ENCODE measurements around the gene MZF1. TPM values are rescaled to one million over a fixed set of nuclear protein-coding genes. Genes with fewer than 3 reads are reported as not detected.

The MZF1 gene
- total and polyA plus RNA-seq, 4 donors: 4.9 to 21.1 (median 8.8) TPM

GRCh38 chr19:58557221-58558065 is 15.7 kb downstream of the MZF1 start:
- Histone ChIP-seq H3K4me1 (ENCODE audit: control insufficient read depth in 4 of 4, insufficient read depth in 4 of 4, low read length in 3 of 4) (peaks cover 24 to 60% (median 52%) of the 10 kb centered on the region in 4 donors), H3K9ac (ENCODE audit: low read depth in 1 of 2, low read length in 2 of 2) (peak overlapping the region; percentile 85 to 94)
- WGBS: 37% methylated on average over 12 of the region's 12 CpGs

DNA sequence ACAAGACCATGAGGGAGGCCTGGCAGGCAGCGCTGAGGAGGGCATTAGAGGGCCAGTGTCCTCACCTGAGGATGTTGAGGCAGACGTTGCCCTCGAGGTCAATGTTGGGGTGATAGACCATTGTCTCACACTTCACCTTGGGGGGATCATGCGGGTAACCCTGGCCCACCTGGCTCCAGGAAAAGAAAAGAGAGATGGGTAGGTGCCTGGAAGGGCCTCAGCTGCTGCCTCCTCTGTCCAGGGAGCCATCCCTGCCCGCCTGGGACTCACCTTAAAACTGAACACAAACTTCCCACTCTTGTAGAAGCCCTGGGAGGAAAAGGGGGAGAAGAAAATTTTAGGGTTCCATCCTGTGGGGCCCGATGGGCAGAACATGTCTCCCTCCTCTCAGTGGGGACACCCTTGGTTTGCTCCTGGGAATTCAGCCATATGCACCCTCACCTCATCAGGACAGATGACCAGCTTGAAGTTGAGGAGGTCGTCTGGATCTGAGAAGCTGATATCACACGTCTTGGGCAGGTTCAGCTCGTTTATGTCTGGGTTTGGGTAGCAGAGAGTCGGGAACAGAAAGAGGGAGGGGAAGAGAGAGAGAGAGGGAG is 16.4 kb downstream of the MZF1 start:
- 66% methylated on average over 10 of the region's 10 CpGs for WGBS

More at GRCh38 chr19:58557221-58558065, 15.7 kb downstream of the MZF1 start:
- DNase-seq (ENCODE audit: low spot score): no peak
- H3K27me3 ChIP-seq (ENCODE audit: control insufficient read depth in 4 of 4, insufficient read depth in 4 of 4, low read length in 3 of 4): no peaks in the 10 kb centered on the region
- TF ChIP-seq JUND (IDR thresholded peaks at IDR 0.05): no peak
- H3K36me3 ChIP-seq (ENCODE audit: control insufficient read depth in 4 of 4, insufficient read depth in 3 of 4, low read depth in 1 of 4, low read length in 3 of 4): peaks cover 3 to 10% (median 5%) of the 10 kb centered on the region in 4 donors
- H3K4me3 ChIP-seq (ENCODE audit: low read depth in 1 of 3, low read length in 3 of 3): peak overlapping the region; percentile 70 to 88 (median 78)
- peak overlapping the region; percentile 87 to 100 for H3K27ac ChIP-seq (ENCODE audit: low read depth in 1 of 2, low read length in 2 of 2)
- no peaks in the 10 kb centered on the region for H3K9me3 ChIP-seq (ENCODE audit: control insufficient read depth in 4 of 4, low read length in 3 of 4)

More for the DNA sequence above, 16.4 kb downstream of the MZF1 start:
- Histone ChIP-seq H3K27ac (ENCODE audit: low read depth in 1 of 2, low read length in 2 of 2) (peak overlapping the region; percentile 87 to 100), H3K9ac (ENCODE audit: low read depth in 1 of 2, low read length in 2 of 2) (peak overlapping the region in 1 of 2 donors; percentile 31), H3K27me3 (ENCODE audit: control insufficient read depth in 4 of 4, insufficient read depth in 4 of 4, low read length in 3 of 4) (no peaks in the 10 kb centered on the region), H3K36me3 (ENCODE audit: control insufficient read depth in 4 of 4, insufficient read depth in 3 of 4, low read depth in 1 of 4, low read length in 3 of 4) (peaks cover 3 to 17% (median 12%) of the 10 kb centered on the region in 4 donors), H3K9me3 (ENCODE audit: control insufficient read depth in 4 of 4, low read length in 3 of 4) (no peaks in the 10 kb centered on the region), H3K4me3 (ENCODE audit: low read depth in 1 of 3, low read length in 3 of 3) (peak overlapping the region in 1 of 3 donors; percentile 15), H3K4me1 (ENCODE audit: control insufficient read depth in 4 of 4, insufficient read depth in 4 of 4, low read length in 3 of 4) (peaks cover 17 to 53% (median 45%) of the 10 kb centered on the region in 4 donors)
- TF ChIP-seq JUND (IDR thresholded peaks at IDR 0.05): no peak
- TF ChIP-seq MAX (IDR thresholded peaks at IDR 0.05): no peak
- TF ChIP-seq NR2F2 (IDR thresholded peaks at IDR 0.05): no peak
- no peak for TF ChIP-seq HNF4A (conservative IDR thresholded peaks at IDR 0.05)
- TF ChIP-seq HNF4G (IDR thresholded peaks at IDR 0.05): no peak
- TF ChIP-seq CTCF (IDR thresholded peaks at IDR 0.05; ENCODE audit: low read depth, low read length, missing input control): no peak
- no peak for TF ChIP-seq FOXA2 (IDR thresholded peaks at IDR 0.05)
- no peak for TF ChIP-seq SP1 (IDR thresholded peaks at IDR 0.05)
- no peak for TF ChIP-seq RAD21 (IDR thresholded peaks at IDR 0.05)
- no peak for TF ChIP-seq RXRA (IDR thresholded peaks at IDR 0.05)
- TF ChIP-seq, protein P1, sequence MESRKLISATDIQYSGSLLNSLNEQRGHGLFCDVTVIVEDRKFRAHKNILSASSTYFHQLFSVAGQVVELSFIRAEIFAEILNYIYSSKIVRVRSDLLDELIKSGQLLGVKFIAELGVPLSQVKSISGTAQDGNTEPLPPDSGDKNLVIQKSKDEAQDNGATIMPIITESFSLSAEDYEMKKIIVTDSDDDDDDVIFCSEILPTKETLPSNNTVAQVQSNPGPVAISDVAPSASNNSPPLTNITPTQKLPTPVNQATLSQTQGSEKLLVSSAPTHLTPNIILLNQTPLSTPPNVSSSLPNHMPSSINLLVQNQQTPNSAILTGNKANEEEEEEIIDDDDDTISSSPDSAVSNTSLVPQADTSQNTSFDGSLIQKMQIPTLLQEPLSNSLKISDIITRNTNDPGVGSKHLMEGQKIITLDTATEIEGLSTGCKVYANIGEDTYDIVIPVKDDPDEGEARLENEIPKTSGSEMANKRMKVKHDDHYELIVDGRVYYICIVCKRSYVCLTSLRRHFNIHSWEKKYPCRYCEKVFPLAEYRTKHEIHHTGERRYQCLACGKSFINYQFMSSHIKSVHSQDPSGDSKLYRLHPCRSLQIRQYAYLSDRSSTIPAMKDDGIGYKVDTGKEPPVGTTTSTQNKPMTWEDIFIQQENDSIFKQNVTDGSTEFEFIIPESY (IDR thresholded peaks at IDR 0.05): no peak
- TF ChIP-seq, protein P2, sequence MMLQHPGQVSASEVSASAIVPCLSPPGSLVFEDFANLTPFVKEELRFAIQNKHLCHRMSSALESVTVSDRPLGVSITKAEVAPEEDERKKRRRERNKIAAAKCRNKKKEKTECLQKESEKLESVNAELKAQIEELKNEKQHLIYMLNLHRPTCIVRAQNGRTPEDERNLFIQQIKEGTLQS (IDR thresholded peaks at IDR 0.05): no peak
- TF ChIP-seq FOXA1 (IDR thresholded peaks at IDR 0.05): no peak
- TF ChIP-seq EGR1 (IDR thresholded peaks at IDR 0.05; ENCODE audit: low read depth in 2 of 2): no peak
- TF ChIP-seq, protein P3, sequence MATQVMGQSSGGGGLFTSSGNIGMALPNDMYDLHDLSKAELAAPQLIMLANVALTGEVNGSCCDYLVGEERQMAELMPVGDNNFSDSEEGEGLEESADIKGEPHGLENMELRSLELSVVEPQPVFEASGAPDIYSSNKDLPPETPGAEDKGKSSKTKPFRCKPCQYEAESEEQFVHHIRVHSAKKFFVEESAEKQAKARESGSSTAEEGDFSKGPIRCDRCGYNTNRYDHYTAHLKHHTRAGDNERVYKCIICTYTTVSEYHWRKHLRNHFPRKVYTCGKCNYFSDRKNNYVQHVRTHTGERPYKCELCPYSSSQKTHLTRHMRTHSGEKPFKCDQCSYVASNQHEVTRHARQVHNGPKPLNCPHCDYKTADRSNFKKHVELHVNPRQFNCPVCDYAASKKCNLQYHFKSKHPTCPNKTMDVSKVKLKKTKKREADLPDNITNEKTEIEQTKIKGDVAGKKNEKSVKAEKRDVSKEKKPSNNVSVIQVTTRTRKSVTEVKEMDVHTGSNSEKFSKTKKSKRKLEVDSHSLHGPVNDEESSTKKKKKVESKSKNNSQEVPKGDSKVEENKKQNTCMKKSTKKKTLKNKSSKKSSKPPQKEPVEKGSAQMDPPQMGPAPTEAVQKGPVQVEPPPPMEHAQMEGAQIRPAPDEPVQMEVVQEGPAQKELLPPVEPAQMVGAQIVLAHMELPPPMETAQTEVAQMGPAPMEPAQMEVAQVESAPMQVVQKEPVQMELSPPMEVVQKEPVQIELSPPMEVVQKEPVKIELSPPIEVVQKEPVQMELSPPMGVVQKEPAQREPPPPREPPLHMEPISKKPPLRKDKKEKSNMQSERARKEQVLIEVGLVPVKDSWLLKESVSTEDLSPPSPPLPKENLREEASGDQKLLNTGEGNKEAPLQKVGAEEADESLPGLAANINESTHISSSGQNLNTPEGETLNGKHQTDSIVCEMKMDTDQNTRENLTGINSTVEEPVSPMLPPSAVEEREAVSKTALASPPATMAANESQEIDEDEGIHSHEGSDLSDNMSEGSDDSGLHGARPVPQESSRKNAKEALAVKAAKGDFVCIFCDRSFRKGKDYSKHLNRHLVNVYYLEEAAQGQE (IDR thresholded peaks at IDR 0.05): no peak
- TF ChIP-seq YY1 (IDR thresholded peaks at IDR 0.05): no peak
- TF ChIP-seq GABPA (IDR thresholded peaks at IDR 0.05 in 1 of 2, conservative IDR thresholded peaks at IDR 0.05 in 1 of 2): no peak
- no peak for TF ChIP-seq TAF1 (conservative IDR thresholded peaks at IDR 0.05)
- DNase-seq (ENCODE audit: low spot score): no peak
